ENCODE results near the gene PARD6B.
"Not testable (repeated sequence)": the region's sequence is repeated elsewhere in the genome, so short reads cannot be mapped to it uniquely, and the experiment has no call there.

The PARD6B gene

DNA sequence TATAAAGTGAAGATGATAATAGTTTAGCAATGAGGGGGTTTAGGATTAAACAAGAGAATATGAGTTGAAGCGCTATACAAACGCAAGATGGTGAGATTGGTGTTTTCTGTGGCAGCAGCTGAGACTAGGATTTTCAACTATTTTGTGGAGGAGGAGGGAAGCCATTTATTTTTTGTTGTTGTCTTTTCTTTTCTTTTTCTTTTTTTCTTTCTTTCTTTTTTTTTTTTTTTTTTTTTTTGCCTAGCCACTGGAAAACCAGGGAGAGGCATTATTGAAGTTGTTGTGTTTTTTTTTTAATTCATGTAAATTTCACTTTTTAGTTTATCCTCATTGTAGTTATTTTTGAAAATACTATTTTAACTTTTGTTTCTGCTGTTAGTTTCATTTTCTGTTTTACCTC, 15.9 kb downstream of the PARD6B start:
- no peak for FAIRE-seq

DNA sequence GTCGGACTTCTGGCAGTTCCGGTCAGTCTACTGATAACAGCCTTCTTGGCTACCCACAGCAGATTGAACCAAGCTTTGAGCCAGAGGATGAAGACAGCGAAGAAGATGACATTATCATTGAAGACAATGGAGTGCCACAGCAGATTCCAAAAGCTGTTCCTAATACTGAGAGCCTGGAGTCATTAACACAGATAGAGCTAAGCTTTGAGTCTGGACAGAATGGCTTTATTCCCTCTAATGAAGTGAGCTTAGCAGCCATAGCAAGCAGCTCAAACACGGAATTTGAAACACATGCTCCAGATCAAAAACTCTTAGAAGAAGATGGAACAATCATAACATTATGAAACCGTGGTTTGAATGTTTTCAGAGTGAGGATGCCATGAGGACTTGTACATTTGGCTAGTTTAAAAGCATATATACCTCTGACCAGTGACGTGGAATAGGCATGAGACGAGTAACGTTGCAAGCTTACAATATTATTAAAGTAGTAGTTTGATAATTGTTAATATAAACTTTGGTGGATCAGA, 18.8 kb downstream of the PARD6B start:
- FAIRE-seq = no peak

DNA sequence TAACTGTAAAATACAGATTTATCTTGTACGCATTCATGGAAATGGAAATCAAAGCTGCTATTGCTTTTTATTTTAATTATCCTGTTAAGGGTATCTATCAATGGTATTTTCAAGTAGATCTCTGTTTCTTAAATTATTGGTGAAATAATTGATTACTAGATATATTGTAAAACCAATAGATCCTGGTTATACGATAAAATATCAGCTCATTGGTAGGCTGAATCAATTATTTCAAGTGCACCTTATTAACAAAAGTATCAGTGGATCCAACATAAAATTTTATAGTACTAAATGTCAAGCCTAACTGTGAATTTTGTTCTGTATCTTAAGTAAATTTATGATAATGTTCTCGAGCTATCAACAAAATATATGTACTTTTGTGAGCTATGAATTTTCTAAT, 21.8 kb downstream of the PARD6B start:
- no peak for FAIRE-seq

DNA sequence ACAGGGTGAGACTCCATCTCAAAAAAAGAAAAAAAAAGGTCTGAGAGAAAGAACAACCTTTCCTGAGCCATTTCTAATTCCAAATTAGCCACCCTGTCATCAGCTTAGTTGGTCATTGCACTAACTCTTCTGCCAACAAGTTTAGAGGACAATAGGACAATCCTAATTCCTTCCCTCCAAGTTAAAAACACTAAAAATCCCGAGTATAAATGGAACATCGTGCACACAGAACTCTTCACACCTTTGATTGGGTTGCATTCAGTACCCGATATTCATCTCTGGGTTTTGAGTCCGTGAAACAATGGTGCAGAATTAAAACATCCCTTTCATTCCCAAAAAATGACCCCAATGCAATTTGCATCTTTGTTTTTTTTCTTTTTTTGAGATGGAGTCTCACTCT, 23.0 kb downstream of the PARD6B start:
- no peak for FAIRE-seq

DNA sequence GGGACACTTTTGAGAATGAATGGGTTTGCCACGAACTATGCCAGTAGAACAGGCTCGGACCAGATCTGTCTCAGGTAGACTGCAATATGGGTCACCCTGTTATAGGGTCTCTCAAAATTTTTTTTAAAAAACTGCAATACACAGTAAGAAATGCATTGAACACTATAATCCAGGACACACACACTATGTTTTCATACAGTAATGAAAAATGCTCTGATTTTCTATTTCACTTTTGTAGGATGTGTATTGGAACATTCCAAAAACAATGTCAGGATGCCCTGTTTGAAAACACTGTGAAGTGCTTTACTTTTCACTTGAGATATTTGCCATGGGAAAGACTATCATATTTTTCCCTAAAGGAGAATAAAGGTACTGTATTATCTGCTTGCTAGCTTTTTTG, 25.1 kb downstream of the PARD6B start:
- no peak for FAIRE-seq

DNA sequence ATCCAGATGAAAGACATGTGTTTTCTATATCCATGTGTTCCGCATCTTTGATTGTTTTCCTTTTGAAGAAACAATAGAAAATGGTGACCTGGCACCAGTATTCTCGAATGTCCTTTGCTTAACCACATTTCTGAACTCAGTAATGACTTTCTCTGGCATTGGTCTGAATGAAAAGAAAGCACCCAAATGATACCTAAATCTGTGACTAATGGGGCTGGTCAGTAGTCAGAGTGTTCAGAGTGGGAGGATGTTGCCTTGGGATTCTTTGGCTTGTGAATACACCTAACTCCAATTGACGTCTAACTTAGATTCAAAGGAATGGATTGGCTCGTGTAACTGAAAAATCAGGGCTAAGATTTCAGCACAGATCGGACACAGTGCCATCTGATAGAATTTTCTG, 27.1 kb downstream of the PARD6B start:
- no peak for FAIRE-seq

DNA sequence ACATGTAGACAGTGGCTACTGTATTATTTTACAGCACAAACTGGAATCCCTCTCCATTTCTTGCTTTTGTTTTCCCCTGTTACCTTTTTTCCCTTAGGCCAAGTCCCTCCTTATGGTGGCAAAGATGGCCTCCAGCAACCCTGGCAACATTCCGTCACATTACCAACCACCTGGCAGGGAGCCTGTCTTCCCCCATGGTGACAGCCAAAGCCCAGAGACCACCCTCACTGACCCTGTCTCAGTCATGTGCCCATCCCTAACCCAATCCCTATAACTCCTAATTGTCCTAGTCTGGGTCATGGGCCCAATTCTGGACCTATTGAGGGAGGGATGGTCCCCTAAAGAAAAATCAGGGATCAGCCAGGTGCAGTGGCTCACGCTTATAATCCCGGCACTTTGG, 27.6 kb downstream of the PARD6B start:
- FAIRE-seq = no peak

DNA sequence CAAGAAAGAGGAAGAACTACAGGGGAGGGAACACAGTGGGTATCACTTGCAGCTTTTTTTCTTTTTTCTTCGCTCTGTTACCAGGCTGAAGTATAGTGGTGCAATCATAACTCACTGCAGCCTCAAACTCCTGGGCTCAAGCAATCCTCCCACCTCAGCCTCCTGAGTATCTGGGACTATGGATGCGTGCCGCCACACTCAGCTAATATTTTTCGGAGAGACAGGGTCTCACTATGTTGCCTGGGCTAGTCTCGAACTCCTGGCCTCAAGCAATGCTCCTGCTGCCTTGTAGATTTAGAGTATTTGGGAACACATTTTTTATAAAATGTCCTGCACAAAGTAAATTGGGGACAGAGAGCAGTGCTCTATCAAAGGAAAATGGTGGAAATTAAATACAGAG, 28.3 kb downstream of the PARD6B start:
- no peak for FAIRE-seq

DNA sequence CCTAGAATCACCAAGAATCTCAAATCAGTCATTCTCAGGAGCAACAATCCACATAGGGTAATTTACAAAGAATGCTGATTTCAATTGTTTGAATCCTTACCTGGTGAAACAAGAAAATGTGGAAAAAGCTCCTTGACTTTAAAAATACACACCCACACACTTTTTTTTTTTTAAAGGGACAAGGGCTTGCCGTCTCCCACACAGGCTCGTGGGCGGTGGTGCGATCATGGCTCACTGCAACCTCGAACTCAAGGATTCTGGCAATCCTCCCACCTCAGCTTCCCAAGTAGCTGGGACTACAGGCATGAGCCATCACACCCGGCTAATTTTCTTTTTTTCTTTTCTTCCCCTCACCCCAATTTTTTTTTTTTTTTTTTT, 30.7 kb downstream of the PARD6B start:
- FAIRE-seq = no peak

DNA sequence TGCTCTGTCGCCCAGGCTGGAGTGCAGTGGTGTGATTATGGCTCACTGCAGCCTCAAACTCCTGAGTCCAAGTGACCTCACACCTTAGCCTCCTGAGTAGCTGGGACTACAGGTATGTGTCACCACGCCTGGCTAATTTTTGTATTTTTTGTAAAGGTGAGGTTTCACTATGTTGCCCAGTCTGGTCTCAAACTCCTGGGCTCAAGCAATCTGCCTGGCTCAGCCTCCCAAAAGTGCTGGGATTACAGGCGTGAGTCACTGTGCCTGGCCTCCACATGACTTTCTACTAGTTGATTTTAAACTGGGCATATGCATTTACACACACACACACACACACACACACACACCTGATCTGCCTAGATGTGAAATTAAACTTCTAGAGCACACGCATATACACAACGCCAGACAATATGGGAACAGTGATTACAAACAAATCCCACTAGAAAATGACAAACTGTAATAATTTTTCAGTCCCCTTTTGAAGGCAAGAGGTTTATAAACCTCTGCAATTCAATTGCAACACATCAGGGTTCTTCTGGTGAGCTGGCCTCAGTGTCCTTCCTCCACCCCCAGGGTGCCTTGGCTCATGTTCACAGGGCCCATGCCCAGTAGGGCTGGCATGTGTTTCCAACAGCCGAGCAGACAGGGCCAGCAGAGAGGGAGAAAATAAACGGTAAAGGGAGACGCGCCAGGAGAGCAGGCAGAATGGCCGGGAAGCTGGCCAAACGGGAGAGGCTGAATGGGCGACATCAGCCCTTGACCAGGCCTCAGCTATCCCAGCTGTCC, 31.2 kb downstream of the PARD6B start:
- no peak for FAIRE-seq

DNA sequence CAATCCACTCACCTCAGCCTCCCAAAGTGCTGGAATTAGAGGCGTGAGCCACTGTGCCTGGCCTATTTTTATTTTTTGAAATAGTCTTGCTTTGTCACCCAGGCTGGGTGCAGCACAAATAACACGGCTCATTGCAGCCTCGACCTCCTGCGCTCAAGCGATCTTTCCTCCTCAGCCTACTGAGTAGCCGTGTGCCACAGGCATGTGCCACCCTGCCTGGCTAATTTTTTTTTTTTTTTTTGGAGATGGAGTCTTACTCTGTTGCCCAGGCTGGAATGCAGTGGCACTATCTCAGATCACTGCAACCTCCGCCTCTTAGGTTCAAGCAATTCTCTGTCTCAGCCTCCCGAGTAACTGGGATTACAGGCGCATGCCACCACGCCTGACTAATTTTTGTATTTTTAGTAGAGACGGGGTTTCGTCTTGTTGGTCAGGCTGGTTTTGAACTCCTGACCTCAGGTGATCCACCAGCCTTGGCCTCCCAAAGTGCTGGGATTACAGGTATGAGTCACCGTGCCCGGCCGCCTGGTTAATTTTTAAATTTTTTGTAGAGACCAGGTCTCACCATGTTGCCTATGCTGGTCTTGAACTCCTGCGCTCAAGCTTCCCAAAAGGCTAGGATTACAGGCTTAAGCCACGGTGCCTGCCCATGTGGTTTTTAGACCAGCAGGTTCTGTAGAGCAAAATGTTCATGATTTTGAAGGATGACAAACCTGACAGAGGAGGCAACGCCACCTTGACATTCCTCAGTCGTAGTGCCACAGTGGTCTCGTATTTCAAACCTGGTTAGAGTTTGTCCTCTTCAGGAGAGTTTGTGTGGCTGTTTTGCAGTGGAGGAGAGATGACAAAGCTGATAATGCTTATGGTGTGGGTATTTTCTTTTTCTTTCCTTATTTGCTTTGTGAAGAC, 32.4 kb downstream of the PARD6B start:
- not testable (repeated sequence) for FAIRE-seq

DNA sequence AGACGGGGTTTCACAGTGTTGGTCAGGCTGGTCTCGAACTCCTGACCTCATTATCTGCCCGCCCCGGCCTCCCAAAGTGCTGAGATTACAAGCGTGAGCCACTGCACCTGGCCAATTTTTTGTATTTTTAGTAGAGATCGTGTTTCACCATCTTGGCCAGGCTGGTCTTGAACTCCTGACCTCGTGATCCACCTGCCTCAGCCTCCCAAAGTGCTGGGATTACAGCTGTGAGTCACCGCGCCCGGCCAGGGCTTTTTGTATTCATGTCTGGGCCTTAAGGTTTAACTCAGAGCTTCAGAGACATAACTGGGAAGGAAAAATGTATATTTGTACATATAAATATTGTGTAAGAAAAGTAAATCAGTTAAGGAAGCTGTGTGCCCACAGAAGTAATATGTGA, 33.9 kb downstream of the PARD6B start:
- FAIRE-seq = not testable (repeated sequence)

DNA sequence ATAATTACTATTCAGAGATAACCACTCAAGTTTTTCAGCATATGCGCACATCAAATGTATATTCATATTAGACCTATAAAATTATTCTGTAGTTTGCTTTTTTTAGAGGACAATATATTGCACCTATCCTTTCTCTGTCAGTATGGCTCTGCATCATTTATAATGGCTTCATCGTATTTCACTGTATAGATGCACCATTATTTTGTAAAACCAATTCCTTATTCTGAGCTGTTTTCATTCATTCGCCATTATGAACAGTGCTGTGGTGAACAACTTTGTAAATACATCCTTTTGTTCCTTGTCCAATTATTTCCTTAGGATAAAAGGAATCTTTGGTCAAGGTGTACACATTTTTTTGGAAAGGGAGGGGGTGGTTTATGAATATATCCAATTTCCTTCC, 34.3 kb downstream of the PARD6B start:
- no peak for FAIRE-seq

DNA sequence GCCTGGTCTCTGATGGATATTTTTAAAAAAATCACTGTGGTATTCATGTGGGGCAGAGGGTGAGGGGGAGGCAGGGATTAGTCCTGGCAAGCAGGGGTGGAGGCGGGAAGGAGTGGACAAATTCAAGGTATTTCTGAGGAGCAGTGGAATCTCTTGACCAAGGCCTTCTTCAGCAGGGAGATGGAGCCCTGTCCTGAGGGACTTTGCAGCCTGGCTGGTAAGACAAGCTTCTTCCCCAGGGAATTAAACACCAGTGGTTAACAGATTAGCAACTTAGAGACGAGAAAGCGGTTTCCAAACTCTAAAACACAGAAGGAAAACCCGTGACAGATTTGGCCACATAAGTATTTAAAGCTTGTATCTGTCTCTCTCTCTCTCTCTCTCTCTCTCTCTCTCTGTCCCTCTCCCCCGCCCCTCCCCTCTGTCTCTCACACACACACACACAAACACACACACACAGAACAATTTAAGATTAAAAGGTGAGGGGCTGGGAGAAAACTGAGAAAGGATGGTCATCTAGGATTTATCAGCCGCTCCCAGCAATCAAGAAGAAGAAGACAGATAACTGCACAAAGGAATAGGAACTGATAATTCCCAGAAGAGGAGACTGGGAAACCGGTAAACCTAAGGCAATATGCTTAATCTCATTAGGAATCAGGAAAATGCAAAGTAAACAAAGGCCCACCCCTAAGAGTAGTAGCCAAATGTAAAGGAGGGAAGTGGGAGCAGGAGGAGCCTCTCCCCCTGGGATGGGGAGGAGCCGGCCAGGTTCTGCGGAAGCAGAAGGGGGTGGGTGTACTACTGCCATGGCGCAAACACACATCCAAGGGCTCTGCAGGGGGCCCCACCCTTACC, 35.8 kb downstream of the PARD6B start:
- FAIRE-seq = not testable (repeated sequence)

DNA sequence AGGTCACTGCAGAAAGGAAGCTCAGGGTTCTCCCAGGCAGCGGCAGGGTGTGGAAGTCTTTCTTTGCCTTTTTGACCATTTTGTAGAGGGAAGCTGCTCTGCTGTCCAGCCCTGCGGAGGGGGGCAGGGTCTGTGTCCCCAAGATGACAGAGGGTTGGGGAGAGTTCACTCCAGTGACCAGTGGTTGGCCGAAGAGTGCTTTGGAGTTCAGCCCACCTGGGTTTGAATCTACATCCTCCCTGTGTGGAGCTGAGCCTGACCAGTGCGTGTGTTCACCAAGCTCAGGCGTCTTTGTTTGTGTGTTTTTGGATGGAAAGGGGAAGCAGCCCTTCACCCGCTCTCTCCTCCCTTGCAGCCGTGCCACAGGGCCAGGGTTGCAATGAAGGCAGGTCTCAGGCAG, 37.6 kb downstream of the PARD6B start:
- not testable (repeated sequence) for FAIRE-seq

DNA sequence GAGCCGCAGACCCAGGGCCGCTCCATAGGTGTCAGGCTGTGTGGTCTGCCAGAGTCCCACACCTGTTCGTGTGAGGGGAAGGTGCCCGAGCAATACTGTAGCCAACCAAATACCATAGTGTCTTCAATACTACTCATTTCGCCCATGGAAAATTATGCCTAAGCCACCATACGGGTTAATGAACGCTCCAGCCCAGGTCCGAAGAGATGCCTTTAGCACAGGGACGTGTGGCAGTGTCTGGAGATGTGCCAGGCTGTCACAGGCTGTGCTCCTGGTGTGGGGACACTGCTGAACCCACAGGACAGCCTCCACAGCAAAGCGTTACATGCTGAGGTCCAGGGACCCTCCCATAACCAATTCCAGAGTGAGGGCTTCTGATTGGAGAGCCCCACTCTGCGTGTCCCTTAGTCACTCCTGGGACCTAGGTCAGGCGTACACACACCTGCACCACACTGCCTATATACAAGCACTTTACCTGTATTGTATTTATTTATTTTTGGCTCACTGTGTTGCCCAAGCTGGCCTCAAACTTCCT, 38.2 kb downstream of the PARD6B start:
- FAIRE-seq = not testable (repeated sequence)

DNA sequence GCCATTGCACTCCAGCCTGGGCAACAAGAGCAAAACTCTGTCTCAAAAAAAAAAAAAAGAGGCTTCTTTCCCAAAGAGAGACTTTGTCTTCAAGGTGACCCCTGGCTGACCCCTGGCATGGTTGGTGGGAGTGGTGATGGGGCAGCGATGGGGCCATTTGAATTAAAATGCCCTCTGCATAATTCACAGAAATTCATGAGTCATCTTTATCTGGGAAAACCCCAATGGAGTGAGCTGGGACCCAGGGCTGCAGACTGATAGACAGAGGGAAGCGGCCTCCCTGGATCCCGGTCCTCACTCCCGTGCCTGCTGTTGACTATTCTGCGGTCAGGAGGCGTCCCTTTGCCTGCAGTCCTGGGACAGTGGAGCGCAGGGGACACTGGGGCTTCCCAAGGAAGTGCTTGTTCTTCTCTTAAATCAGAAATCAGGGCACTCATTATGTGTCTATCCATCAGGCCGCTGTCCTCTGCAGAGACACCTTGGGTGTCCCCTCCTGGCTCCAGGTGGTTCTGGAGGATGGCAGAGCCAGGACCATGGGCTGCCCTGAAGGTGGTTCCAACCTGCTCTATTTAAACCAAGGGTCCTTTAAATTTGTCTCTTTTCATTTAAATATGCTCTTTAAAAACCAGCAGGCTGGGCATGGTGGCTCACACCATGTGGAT, 40.2 kb downstream of the PARD6B start:
- FAIRE-seq = not testable (repeated sequence)

DNA sequence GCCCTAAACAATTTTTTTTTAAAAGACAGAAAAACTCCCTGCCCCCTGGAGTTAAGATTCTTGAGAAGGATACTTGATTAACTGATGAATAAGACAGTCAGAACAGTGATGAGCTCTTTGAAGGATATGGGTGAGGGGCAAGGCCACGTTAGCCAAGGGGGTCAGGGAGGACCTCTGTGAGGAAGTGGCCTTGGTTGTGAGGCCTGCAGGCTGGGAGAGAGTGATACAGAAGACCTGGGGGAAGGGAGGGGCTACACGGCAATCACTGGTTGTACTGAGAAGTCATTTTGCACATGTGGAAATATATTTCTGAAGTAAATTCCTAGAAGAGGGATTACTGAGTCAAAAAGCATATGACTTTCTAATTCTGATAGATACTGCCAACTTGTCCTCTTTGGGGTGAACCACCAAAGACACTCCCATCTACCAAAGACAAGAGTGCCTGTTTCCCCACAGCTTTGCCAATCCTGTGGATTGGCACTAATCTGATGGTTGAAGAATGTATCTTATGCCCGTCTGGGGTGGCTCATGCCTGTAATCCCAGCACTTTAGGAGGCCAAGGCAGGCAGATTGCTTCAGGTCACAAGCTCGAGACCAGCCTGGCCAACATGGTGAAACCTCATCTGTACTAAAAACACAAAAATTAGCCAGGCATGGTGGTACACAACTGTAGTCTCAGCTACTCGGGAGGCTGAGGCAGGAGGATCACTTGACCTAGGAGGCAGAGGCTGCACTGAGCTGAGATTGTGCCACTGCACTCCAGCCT, 41.2 kb downstream of the PARD6B start:
- FAIRE-seq = no peak

DNA sequence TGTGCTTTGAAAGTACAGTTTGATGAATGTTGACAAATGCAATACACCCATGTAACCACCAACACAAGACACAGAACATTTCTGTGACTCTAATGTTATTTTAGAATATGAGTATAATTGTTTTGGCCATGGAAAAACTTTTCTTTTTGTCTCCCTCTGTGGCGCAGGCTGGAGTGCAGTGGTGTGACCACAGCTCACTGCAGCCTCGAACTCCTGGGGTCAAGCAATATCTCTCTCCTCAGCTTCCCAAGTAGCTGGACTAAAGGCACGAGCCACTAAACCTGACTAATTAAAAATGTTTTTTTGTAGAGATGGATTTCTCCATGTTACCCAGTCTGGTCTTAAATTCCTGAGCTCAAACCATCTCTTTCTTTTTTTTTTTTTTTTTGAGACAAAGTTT, 43.1 kb downstream of the PARD6B start:
- FAIRE-seq = no peak

DNA sequence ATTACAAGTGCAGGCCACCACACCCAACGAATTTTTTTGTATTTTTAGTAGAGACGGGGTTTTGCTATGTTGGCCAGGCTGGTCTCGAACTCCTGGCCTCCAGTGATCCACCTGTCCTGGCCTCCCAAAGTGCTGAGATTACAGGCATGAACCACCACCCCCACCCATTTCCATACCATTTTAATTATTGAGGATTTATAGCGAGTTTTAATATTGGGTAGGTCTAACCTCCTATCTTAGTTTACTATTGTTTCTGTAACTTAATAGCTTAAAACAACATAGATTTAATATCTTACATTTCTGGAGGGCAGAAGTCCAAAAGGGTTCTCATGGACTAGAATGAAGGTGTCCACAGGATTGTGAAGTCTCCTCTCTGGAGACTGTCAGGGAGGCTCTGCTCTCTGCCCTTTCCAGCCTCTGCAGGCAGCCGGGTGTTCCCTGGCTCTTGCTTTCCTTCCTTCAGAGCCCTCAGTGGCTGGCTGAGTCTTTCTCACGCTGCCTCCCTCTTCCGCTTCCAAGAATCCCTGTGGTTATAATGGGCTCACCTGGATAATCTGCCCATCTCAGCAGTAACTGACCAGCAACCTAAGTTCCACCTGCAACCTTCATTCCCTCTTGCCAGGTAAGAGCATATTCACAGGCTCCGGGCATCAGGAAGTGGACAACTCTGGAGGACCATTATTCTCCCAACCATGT, 44.9 kb downstream of the PARD6B start:
- no peak for FAIRE-seq

DNA sequence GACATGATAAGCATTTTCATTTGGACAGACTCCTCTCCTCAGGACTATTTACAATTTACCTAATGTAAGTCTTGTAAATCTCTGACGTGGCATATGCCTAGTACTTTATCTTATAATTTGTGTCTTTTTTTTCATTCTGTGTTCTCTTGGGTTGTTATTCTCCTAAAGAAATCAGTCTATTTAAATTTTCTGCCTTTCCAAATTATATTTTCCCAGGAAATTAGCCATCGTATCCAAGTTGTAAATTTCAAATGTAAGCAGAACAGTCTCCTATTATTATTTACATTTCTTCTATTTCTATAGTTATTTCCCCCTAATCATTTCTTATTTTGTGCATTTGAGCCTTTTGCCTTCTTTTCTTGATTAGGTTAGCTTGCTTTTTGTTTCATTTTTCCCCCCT, 46.0 kb downstream of the PARD6B start:
- no peak for FAIRE-seq

Data from islet of Langerhans (tissue), 1 donor.